Germinal center (tissue), 1 donor: ENCODE data around the gene TTLL9.
"Not testable (repeated sequence)": the region's sequence is repeated elsewhere in the genome, so short reads cannot be mapped to it uniquely, and the experiment has no call there.

Experiments
- DNase-seq: peaks from one replicate; pipeline ENCODE4 v3.0.0; 2012; ENCODE audit warnings: mixed read lengths, low spot score

Gene TTLL9

GRCh38 chr20:31919410-31920155 lies 49.1 kb downstream of the TTLL9 start:
- DNase-seq = no peak

- DNase-seq = no peak
Measured at GRCh38 chr20:31920275-31920855, 49.9 kb downstream of the TTLL9 start.

- not testable (repeated sequence) for DNase-seq
Measured at GRCh38 chr20:31921480-31921879, 51.0 kb downstream of the TTLL9 start.

GRCh38 chr20:31922181-31922580 lies 51.7 kb downstream of the TTLL9 start:
- no peak for DNase-seq

GRCh38 chr20:31922588-31922987 lies 52.2 kb downstream of the TTLL9 start:
- no peak for DNase-seq

GRCh38 chr20:31923388-31924331 lies 53.2 kb downstream of the TTLL9 start:
- peak; percentile 20 for DNase-seq

- DNase-seq = no peak
Measured at GRCh38 chr20:31924561-31924960, 54.1 kb downstream of the TTLL9 start.

- DNase-seq = no peak
Measured at GRCh38 chr20:31925631-31926030, 55.2 kb downstream of the TTLL9 start.

GRCh38 chr20:31926493-31926892 lies 56.1 kb downstream of the TTLL9 start:
- DNase-seq = no peak

GRCh38 chr20:31927627-31928159 lies 57.3 kb downstream of the TTLL9 start:
- no peak for DNase-seq

- DNase-seq = not testable (repeated sequence)
Measured at GRCh38 chr20:31929631-31930030, 59.2 kb downstream of the TTLL9 start.

GRCh38 chr20:31930779-31931178 lies 60.3 kb downstream of the TTLL9 start:
- DNase-seq = no peak

- no peak for DNase-seq
Measured at GRCh38 chr20:31933698-31934097, 63.3 kb downstream of the TTLL9 start.

GRCh38 chr20:31934491-31934890 lies 64.1 kb downstream of the TTLL9 start:
- DNase-seq = no peak

GRCh38 chr20:31934968-31935764 lies 64.7 kb downstream of the TTLL9 start:
- DNase-seq = no peak

GRCh38 chr20:31936420-31936819 lies 66.0 kb downstream of the TTLL9 start:
- DNase-seq = no peak

- no peak for DNase-seq
Measured at GRCh38 chr20:31937820-31938219, 67.4 kb downstream of the TTLL9 start.

- DNase-seq = no peak
Measured at GRCh38 chr20:31939661-31940060, 69.2 kb downstream of the TTLL9 start.

GRCh38 chr20:31943052-31943471 lies 72.6 kb downstream of the TTLL9 start:
- no peak for DNase-seq

- DNase-seq = no peak
Measured at GRCh38 chr20:31945319-31945718, 74.9 kb downstream of the TTLL9 start.

GRCh38 chr20:31945785-31946184 lies 75.4 kb downstream of the TTLL9 start:
- DNase-seq = no peak

- no peak for DNase-seq
Measured at GRCh38 chr20:31948008-31948407, 77.6 kb downstream of the TTLL9 start.
